Choroid plexus epithelial cell (primary cell): ENCODE measurements around the gene THEM5.

Experiments
- DNase-seq: peaks from one replicate; pipeline ENCODE4 v3.0.0-alpha.2; 2010; ENCODE audit warnings: low read depth
- H3K4me3 ChIP-seq: 2 replicates; pipeline ENCODE4 v1.5.1; 2011; ENCODE audit warnings: low read depth, mild to moderate bottlenecking, control low read depth, low read length, moderate library complexity
- TF ChIP-seq, protein P1 (sequence below): conservative IDR thresholded peaks from 2 replicates; pipeline ENCODE4 v1.5.1; 2011; ENCODE audit warnings: low read depth, mild to moderate bottlenecking, control low read depth, inconsistent platforms, low read length, moderate library complexity

Gene THEM5

DNA sequence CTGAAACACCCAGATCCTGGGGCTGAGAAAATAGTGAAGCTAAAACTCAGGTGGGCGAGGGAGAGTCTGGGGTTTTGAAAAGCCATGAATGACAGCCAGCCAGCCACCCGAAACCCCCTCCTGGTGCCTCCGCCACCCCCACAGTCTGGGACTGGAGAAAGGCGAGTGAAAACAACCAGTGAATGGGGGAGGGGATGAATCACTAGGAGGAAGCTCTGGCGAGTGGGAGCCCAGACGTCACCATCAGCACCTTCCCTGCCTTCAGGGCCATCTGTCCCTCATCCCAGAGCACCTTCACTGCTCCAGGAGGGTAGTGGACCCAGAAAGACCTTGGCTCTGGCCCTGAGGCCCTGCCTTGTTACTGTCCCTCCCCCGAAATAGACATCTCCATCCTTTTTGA, 31.1 kb downstream of the THEM5 start:
- no peak overlapping the region for H3K4me3 ChIP-seq
- no peak for DNase-seq
- TF ChIP-seq, protein P1, sequence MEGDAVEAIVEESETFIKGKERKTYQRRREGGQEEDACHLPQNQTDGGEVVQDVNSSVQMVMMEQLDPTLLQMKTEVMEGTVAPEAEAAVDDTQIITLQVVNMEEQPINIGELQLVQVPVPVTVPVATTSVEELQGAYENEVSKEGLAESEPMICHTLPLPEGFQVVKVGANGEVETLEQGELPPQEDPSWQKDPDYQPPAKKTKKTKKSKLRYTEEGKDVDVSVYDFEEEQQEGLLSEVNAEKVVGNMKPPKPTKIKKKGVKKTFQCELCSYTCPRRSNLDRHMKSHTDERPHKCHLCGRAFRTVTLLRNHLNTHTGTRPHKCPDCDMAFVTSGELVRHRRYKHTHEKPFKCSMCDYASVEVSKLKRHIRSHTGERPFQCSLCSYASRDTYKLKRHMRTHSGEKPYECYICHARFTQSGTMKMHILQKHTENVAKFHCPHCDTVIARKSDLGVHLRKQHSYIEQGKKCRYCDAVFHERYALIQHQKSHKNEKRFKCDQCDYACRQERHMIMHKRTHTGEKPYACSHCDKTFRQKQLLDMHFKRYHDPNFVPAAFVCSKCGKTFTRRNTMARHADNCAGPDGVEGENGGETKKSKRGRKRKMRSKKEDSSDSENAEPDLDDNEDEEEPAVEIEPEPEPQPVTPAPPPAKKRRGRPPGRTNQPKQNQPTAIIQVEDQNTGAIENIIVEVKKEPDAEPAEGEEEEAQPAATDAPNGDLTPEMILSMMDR = no peak

DNA sequence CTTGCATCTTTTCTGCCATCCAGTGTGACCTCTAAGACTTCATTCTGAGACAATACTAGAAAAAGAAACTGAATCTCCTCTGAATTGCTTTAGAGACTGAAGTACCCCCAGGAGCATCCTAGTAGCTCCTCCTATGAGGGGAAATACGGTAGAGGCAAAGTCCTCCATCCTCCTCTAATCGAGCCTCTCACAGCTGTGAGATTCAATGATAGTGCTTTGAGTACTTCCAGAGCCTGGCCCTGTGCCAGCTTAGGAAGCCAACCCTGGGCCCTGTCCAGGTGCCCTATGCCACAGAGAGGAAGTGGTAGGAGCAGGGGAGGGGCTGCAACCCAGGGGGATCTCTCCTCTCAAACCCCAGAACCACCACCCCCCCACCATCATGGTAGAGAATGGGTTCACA, 32.6 kb downstream of the THEM5 start:
- H3K4me3 ChIP-seq = no peak overlapping the region
- no peak for DNase-seq
- TF ChIP-seq, protein P1 = no peak

DNA sequence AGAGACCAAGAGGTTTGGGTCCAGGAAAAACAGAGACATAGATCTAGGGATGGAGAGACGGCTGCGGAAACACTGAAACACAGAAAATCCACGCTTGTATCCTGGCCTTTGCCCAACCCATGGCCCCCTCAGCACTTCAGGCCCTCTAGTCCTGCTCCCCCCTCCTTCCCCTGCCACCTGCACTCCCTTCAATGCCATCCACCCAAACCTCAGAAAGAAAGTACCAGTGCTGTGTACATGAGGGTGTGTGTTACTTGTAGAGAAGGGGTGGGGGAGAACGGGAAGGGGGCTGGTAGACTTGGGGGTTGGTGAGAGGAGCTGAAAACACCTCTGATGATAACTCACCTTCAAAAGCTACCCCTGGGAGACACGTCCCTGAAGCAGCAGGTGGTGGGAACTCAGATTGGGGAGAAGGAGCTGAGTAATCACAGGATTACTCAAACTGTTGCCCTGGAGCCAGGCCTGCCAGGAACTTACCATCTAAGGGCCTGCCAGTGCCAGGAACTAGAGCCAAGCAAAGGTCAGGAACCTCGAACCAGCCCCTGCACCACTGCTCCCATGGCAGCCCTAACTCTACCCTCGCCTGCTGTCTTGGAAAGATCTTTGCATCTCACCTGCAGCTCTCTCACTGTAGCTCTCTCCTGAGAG, 33.4 kb downstream of the THEM5 start:
- DNase-seq = no peak
- no peak overlapping the region for H3K4me3 ChIP-seq
- TF ChIP-seq, protein P1 = no peak

DNA sequence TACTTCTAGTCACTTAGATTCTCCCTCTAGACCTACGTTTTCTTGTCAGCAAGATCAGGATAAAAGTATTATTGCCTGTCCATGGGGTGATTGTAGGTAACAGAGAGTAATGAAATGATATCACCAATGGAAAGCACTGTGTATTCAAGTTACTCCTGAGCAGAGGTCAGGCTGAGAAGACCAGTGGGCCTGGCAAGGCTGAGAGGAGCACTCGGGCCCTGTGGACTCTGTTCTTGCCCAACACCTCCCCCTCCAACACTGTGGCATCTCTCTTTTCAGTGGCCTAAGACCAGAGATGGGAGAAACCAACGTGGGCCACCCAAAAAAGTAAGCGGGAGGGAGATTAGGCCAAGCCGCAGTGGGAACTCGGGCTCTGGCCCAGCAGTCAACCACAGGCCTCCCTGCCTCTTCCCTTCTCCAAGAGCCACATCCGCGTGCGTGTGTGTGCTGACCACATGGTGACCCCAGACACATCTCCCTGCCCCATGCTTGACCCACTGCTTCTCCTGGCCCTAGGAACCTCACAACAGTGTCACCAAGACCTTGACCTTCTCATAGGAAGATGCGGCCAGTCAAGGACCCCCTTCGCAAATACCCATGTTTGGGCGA, 34.2 kb downstream of the THEM5 start:
- no peak overlapping the region for H3K4me3 ChIP-seq
- no peak for DNase-seq
- TF ChIP-seq, protein P1 = no peak

DNA sequence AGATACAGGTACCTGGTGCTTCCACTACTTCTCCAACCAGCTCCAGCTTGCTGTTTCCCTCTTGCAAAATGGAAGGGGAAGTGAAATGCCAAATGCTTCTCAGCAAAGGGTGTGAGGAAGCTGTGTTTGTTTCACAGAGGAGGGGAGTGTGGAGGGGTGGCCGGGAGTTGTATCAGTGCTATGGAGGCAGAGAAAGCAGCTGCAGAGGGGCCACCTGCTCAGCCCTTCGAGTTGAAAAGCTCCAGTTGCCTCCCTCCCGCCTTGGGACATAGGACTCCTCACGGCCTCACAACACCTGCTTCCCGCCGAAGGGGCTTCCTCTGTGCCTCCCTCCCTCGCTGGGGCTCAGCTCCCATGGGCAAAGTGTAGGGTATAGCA, 36.2 kb downstream of the THEM5 start:
- no peak for DNase-seq
- TF ChIP-seq, protein P1 = no peak
- H3K4me3 ChIP-seq = no peak overlapping the region

DNA sequence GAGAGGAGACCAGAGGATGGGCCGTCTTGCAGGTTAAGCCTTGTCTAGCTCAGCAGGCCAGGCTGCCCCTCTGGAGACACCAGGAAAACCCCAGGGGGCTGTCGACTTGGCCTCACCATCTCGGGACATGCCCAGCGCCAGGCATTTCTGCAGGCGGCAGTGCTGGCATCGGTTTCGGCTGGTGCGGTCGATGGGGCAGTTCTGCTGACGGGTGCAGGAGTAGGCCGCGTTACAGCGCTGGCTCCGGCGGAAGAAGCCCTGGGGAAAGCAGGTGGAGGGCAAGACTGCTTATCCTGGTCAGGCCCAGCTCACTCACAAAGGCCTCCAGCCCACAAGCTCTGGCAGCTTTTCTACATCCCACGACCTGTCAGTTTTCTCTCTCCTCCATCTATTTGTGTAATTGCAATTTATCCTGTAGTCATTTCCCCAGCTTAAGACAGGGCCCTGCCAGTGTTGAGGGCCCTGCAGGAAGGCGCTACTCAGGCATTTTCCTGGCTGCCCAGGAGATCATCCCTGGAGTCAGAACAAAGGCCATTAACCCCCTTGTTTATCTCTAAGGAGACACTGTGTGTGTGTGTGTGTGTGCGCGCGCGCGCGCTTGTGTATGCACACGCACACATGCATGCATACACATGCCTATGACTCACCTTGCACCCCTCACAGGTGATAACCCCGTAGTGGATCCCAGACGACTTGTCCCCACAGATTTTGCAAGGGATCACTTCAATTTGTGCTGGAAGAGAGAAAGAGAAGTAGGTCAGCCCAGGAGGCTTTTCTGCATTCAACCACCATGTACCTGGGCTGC, 36.8 kb downstream of the THEM5 start:
- TF ChIP-seq, protein P1 = no peak
- no peak for DNase-seq
- no peak overlapping the region for H3K4me3 ChIP-seq
